ENCODE results near the gene ANKMY1. TPM values are rescaled to one million over a fixed set of nuclear protein-coding genes. Genes with fewer than 3 reads are reported as not detected.
A peak's percentile ranks its signal among the peaks of the same experiment; 100 is the strongest.

Gene ANKMY1
- total and polyA plus RNA-seq, 11 donors, result 2.4 to 11.7 (median 5.5) TPM

GRCh38 chr2:240571314-240571973 is 13.7 kb upstream of the ANKMY1 start:
- intact Hi-C loops (cut with DNase I), result no loop called here
- H3K4me1 ChIP-seq, result peaks cover 12 to 41% (median 32%) of the 10 kb centered on the region in 12 donors
- DNase-seq (peak in 2 of 5 donors; percentile 25 to 47), ATAC-seq (no peak)
- H3K36me3 ChIP-seq, result peaks cover 0 to 46% (median 23%) of the 10 kb centered on the region in 9 donors
- no peak overlapping the region for H3K27ac ChIP-seq
- WGBS, 4 donors, result 81 to 94% (median 90%) methylated on average over 8 to 18 of the region's 18 CpGs
- no peak overlapping the region for H3K4me3 ChIP-seq
- TF ChIP-seq CTCF (IDR thresholded peaks at IDR 0.05) (no peak), POLR2A (IDR thresholded peaks at IDR 0.05) (no peak)
- no peaks in the 10 kb centered on the region for H3K27me3 ChIP-seq
- H3K9me3 ChIP-seq, result no peaks in the 10 kb centered on the region

GRCh38 chr2:240570531-240571313 is 12.9 kb upstream of the ANKMY1 start:
- no peaks in the 10 kb centered on the region for H3K27me3 ChIP-seq
- H3K9me3 ChIP-seq, result no peaks in the 10 kb centered on the region
- peaks cover 0 to 39% (median 16%) of the 10 kb centered on the region in 9 donors for H3K36me3 ChIP-seq
- DNase-seq, result peak in 3 of 5 donors; percentile 13 to 48 (median 23)
- intact Hi-C loops (cut with DNase I), result no loop called here
- no peak overlapping the region for H3K4me3 ChIP-seq
- WGBS, 4 donors, result 75 to 88% (median 82%) methylated on average over 2 to 11 of the region's 11 CpGs
- peaks cover 12 to 47% (median 38%) of the 10 kb centered on the region in 12 donors for H3K4me1 ChIP-seq
- no peak for ATAC-seq
- no peak overlapping the region for H3K27ac ChIP-seq
- TF ChIP-seq POLR2A (IDR thresholded peaks at IDR 0.05) (no peak), CTCF (IDR thresholded peaks at IDR 0.05) (no peak)

GRCh38 chr2:240569998-240570530 is 12.3 kb upstream of the ANKMY1 start:
- peak in 3 of 5 donors; percentile 15 to 33 (median 23) for DNase-seq
- WGBS, 4 donors, result 93 to 98% (median 94%) methylated on average over 8 to 15 of the region's 15 CpGs
- H3K27me3 ChIP-seq, result no peaks in the 10 kb centered on the region
- no peak for ATAC-seq
- no peak for TF ChIP-seq POLR2A (IDR thresholded peaks at IDR 0.05)
- no peak for TF ChIP-seq CTCF (IDR thresholded peaks at IDR 0.05)
- peak overlapping the region in 10 of 12 donors; percentile 57 to 93 (median 80) for H3K4me3 ChIP-seq
- peaks cover 0 to 33% (median 12%) of the 10 kb centered on the region in 9 donors for H3K36me3 ChIP-seq
- peaks cover 12 to 53% (median 43%) of the 10 kb centered on the region in 12 donors for H3K4me1 ChIP-seq
- intact Hi-C loops (cut with DNase I), result loop anchor here in 2 of 10 donors (1.0 to 10.0 kb wide), 6 partner anchors 15 to 545 kb away; partner anchors contain the start of genes CAPN10 (in 1 of the 2), NDUFA10 (in 1 of the 2) and SNED1 (in 1 of the 2)
- H3K9me3 ChIP-seq, result no peaks in the 10 kb centered on the region
- H3K27ac ChIP-seq, result peak overlapping the region in 1 of 12 donors; percentile 87
